Measurements from ENCODE around the gene CRYBG3. TPM values are rescaled to one million over a fixed set of nuclear protein-coding genes. Genes with fewer than 3 reads are reported as not detected.

The CRYBG3 gene
- polyA plus RNA-seq, 1 donor from 2014 or later = 1.3 TPM

GRCh38 chr3:97974996-97975395 is 153.2 kb downstream of the CRYBG3 start:
- Histone ChIP-seq H3K27ac (ENCODE audit: low read length) (no peak overlapping the region), H3K36me3 (ENCODE audit: insufficient read depth, low read length) (no peaks in the 10 kb centered on the region)

GRCh38 chr3:97975466-97975865 is 153.7 kb downstream of the CRYBG3 start:
- no peaks in the 10 kb centered on the region for H4K20me1 ChIP-seq (ENCODE audit: insufficient read depth)
- no peak overlapping the region for H3K4me3 ChIP-seq (ENCODE audit: low read length)
- H3K4me2 ChIP-seq (ENCODE audit: low read length) = no peak overlapping the region
- H3K27ac ChIP-seq (ENCODE audit: low read length) = no peak overlapping the region
- no peak overlapping the region for H2AFZ ChIP-seq (ENCODE audit: low read depth, low read length)
- no peaks in the 10 kb centered on the region for H3K9me3 ChIP-seq (ENCODE audit: low read length)
- no peak overlapping the region for H3K9ac ChIP-seq (ENCODE audit: low read length)
- H3K36me3 ChIP-seq (ENCODE audit: insufficient read depth, low read length) = no peaks in the 10 kb centered on the region
- no peaks in the 10 kb centered on the region for H3K79me2 ChIP-seq (replicated peaks; ENCODE audit: insufficient read depth, low read length)
- H3F3A ChIP-seq (ENCODE audit: insufficient read depth, low read length, poor library complexity, severe bottlenecking) = no peaks in the 10 kb centered on the region
- H3K9me2 ChIP-seq (ENCODE audit: insufficient read depth, low read length) = no peaks in the 10 kb centered on the region
- no peaks in the 10 kb centered on the region for H3K27me3 ChIP-seq (ENCODE audit: insufficient read depth, low read depth, low read length)
- TF ChIP-seq EZH2 (IDR thresholded peaks at IDR 0.05; ENCODE audit: borderline replicate concordance, insufficient read depth, low read length, poor library complexity, severe bottlenecking) = no peak
- TF ChIP-seq RAD21 (conservative IDR thresholded peaks at IDR 0.05) = no peak
- TF ChIP-seq CTCF (IDR thresholded peaks at IDR 0.05; ENCODE audit: poor library complexity, severe bottlenecking) = no peak
- TF ChIP-seq POLR2AphosphoS5 (IDR thresholded peaks at IDR 0.05) = no peak
- no peak for TF ChIP-seq REST (IDR thresholded peaks at IDR 0.05; ENCODE audit: borderline replicate concordance)
- no peak for TF ChIP-seq EP300 (conservative IDR thresholded peaks at IDR 0.05; ENCODE audit: poor library complexity, severe bottlenecking)

More at GRCh38 chr3:97974996-97975395, 153.2 kb downstream of the CRYBG3 start:
- Histone ChIP-seq H2AFZ (ENCODE audit: low read depth, low read length) (no peak overlapping the region), H3K9ac (ENCODE audit: low read length) (no peak overlapping the region), H3K79me2 (replicated peaks; ENCODE audit: insufficient read depth, low read length) (no peaks in the 10 kb centered on the region), H3K4me3 (ENCODE audit: low read length) (no peak overlapping the region), H3K9me2 (ENCODE audit: insufficient read depth, low read length) (no peaks in the 10 kb centered on the region), H3K27me3 (ENCODE audit: insufficient read depth, low read depth, low read length) (no peaks in the 10 kb centered on the region), H3K4me2 (ENCODE audit: low read length) (no peak overlapping the region), H4K20me1 (ENCODE audit: insufficient read depth) (no peaks in the 10 kb centered on the region), H3F3A (ENCODE audit: insufficient read depth, low read length, poor library complexity, severe bottlenecking) (no peaks in the 10 kb centered on the region), H3K9me3 (ENCODE audit: low read length) (no peaks in the 10 kb centered on the region)
- TF ChIP-seq EZH2 (IDR thresholded peaks at IDR 0.05; ENCODE audit: borderline replicate concordance, insufficient read depth, low read length, poor library complexity, severe bottlenecking) (no peak), MXI1 (conservative IDR thresholded peaks at IDR 0.05; ENCODE audit: poor library complexity, severe bottlenecking) (no peak), TAF1 (IDR thresholded peaks at IDR 0.05; ENCODE audit: low read depth) (no peak), REST (IDR thresholded peaks at IDR 0.05; ENCODE audit: borderline replicate concordance) (no peak), CTCF (IDR thresholded peaks at IDR 0.05; ENCODE audit: poor library complexity, severe bottlenecking) (no peak), EP300 (conservative IDR thresholded peaks at IDR 0.05; ENCODE audit: poor library complexity, severe bottlenecking) (no peak), POLR2AphosphoS5 (IDR thresholded peaks at IDR 0.05) (no peak), RAD21 (conservative IDR thresholded peaks at IDR 0.05) (no peak), SMC3 (conservative IDR thresholded peaks at IDR 0.05; ENCODE audit: poor library complexity) (no peak)
